GM23248 (cell line): ENCODE data around the gene TNS3. TPM values are rescaled to one million over a fixed set of nuclear protein-coding genes. Genes with fewer than 3 reads are reported as not detected.

Experiments used
- DNase-seq: peaks from one replicate; pipeline ENCODE4 v3.0.0-alpha.2; 2015
- H2AFZ ChIP-seq: fragments of 200-600 bp; sonication (generic); 2 replicates; pipeline ENCODE4 v1.6.1; 2016; ENCODE audit warnings: antibody characterized with exemption
- H3F3A ChIP-seq: fragments of 200-600 bp; sonication (generic); 2 replicates; pipeline ENCODE4 v1.6.1; 2016; ENCODE audit warnings: mild to moderate bottlenecking, antibody characterized with exemption, mixed run types; ENCODE audit not compliant: insufficient read depth
- H3K27ac ChIP-seq: fragments of 200-600 bp; sonication (generic); 2 replicates; pipeline ENCODE4 v1.5.1; 2016; ENCODE audit warnings: mild to moderate bottlenecking
- H3K27me3 ChIP-seq: fragments of 200-600 bp; sonication (generic); replicated peaks from 2 replicates; pipeline ENCODE4 v1.6.1; 2016; ENCODE audit warnings: mild to moderate bottlenecking; ENCODE audit not compliant: insufficient read depth
- H3K36me3 ChIP-seq: fragments of 200-600 bp; sonication (generic); 2 replicates; pipeline ENCODE4 v1.6.1; 2016; ENCODE audit warnings: low read depth, mild to moderate bottlenecking
- H3K4me1 ChIP-seq: fragments of 200-600 bp; sonication (generic); 2 replicates; pipeline ENCODE4 v1.6.1; 2016; ENCODE audit warnings: mild to moderate bottlenecking; ENCODE audit not compliant: insufficient read depth
- H3K4me2 ChIP-seq: fragments of 200-600 bp; sonication (generic); one replicate; pipeline ENCODE4 v1.6.1; 2016; ENCODE audit warnings: mild to moderate bottlenecking; ENCODE audit not compliant: unreplicated experiment
- H3K4me3 ChIP-seq: fragments of 200-600 bp; sonication (generic); 2 replicates; pipeline ENCODE4 v1.5.1; 2016; ENCODE audit warnings: mild to moderate bottlenecking
- H3K79me2 ChIP-seq: fragments of 200-600 bp; sonication (generic); 2 replicates; pipeline ENCODE4 v1.6.1; 2016; ENCODE audit warnings: mild to moderate bottlenecking; ENCODE audit not compliant: insufficient read depth
- H3K9ac ChIP-seq: fragments of 200-600 bp; sonication (generic); 2 replicates; pipeline ENCODE4 v1.6.1; 2016; ENCODE audit warnings: mild to moderate bottlenecking
- H3K9me2 ChIP-seq: fragments of 200-600 bp; sonication (generic); 2 replicates; pipeline ENCODE4 v1.6.1; 2016; ENCODE audit warnings: mixed run types, mild to moderate bottlenecking, moderate library complexity; ENCODE audit not compliant: insufficient read depth
- H3K9me3 ChIP-seq: fragments of 200-600 bp; sonication (generic); one replicate; pipeline ENCODE4 v1.6.1; 2017; ENCODE audit warnings: low read depth
- H4K20me1 ChIP-seq: fragments of 200-600 bp; sonication (generic); 2 replicates; pipeline ENCODE4 v1.6.0; 2016; ENCODE audit not compliant: insufficient read depth
- EZH2 ChIP-seq: fragments of 200-600 bp; sonication (generic); IDR thresholded peaks from 2 replicates; pipeline ENCODE4 v1.6.1; 2018; ENCODE audit warnings: antibody characterized with exemption, mild to moderate bottlenecking; ENCODE audit not compliant: insufficient read depth, poor library complexity, severe bottlenecking
- EZH2phosphoT487 ChIP-seq: fragments of 200-600 bp; sonication (generic); IDR thresholded peaks from 2 replicates; pipeline ENCODE4 v1.6.1; 2018; ENCODE audit warnings: antibody characterized with exemption, moderate library complexity, mild to moderate bottlenecking, low read depth; ENCODE audit not compliant: insufficient read depth
- WGBS, 2 experiments: methylation state at CpG; one replicate each; pipeline ENCODE4 v1.1.6; 2015 to 2017; ENCODE audit warnings: low lambda C conversion rate in 2 of 2, low coverage in 1 of 2; ENCODE audit errors: missing lambda C conversion rate in 2 of 2; 5-methylcytosine and 5-hydroxymethylcytosine counted together
- in situ Hi-C: fragments of 300-500 bp; cut with MboI; formaldehyde crosslinking; loops from 2 replicates; pipeline ENCODE4 v1.15.0; 2020
- polyA plus RNA-seq: library from polyadenylated mRNA; unstranded; fragments of >200 nt; fragmentation: Nextera tagmentation; extraction: Ambion mirVana; gene quantifications from 2 replicates; pipeline ENCODE4 v1.2.1, GENCODE V29; 2016
- total RNA-seq: library from RNA; depleted of rRNA; stranded (reverse); fragments of >200 nt; shearing (Covaris generic); gene quantifications from 2 replicates; pipeline ENCODE4 v1.2.3, GENCODE V29; 2014

The TNS3 gene
- total and polyA plus RNA-seq, 2 experiments from 2014 or later, result 18.6 to 47.0 TPM

GRCh38 chr7:47322731-47323130, 259.2 kb downstream of the TNS3 start:
- Histone ChIP-seq H3F3A (peaks cover 31% of the 10 kb centered on the region), H3K27me3 (no peaks in the 10 kb centered on the region), H3K4me2 (no peak overlapping the region), H3K9me3 (no peaks in the 10 kb centered on the region), H3K79me2 (peaks cover 16% of the 10 kb centered on the region; the same call in 1 of the 2 replicates), H3K36me3 (peaks cover 3% of the 10 kb centered on the region; the same call in 1 of the 2 replicates), H3K4me1 (peaks cover 23% of the 10 kb centered on the region), H2AFZ (no peak overlapping the region), H3K9ac (no peak overlapping the region), H3K9me2 (no peaks in the 10 kb centered on the region), H3K4me3 (no peak overlapping the region), H3K27ac (no peak overlapping the region), H4K20me1 (no peaks in the 10 kb centered on the region)
- in situ Hi-C loops, result no loop called here
- TF ChIP-seq EZH2phosphoT487 (no peak), EZH2 (no peak)
- DNase-seq, result no peak
- WGBS, 2 experiments, result 89 to 95% methylated on average over 9 to 11 of the region's 11 CpGs

DNA sequence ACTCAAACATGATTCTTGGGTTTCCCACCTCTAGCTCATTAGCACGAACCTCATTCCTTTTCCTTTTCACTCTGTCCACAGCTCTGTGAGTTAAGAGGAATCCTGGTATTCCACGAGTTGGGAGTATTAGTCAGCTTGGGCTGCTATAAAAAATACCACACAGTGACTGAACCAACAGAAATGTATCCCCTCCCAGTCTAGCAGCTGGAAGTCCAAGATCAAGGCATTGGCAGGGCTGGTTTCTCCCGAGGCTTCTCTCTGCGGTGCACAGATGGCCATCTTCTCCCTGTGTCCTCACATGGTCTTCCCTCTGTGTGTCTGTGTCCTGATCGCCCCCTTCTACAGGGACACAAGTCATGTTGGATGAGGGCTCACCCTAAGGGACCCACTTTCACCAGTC, 261.6 kb downstream of the TNS3 start:
- DNase-seq, result no peak

GRCh38 chr7:47318395-47319182, 263.3 kb downstream of the TNS3 start:
- Histone ChIP-seq H3K36me3 (peaks cover 3% of the 10 kb centered on the region; the same call in 1 of the 2 replicates), H3K27ac (no peak overlapping the region), H3K4me1 (peaks cover 8% of the 10 kb centered on the region), H3F3A (peaks cover 10% of the 10 kb centered on the region; the same call in 1 of the 2 replicates), H3K79me2 (peaks cover 10% of the 10 kb centered on the region; the same call in 1 of the 2 replicates), H3K9ac (no peak overlapping the region), H3K4me2 (no peak overlapping the region), H3K4me3 (no peak overlapping the region), H4K20me1 (no peaks in the 10 kb centered on the region), H3K9me3 (no peaks in the 10 kb centered on the region), H3K9me2 (no peaks in the 10 kb centered on the region), H2AFZ (no peak overlapping the region), H3K27me3 (no peaks in the 10 kb centered on the region)
- whole genome bisulfite sequencing, 2 experiments, result 92% methylated on average over 9 of the region's 9 CpGs
- DNase-seq, result no peak
- in situ Hi-C loops, result no loop called here
- TF ChIP-seq EZH2phosphoT487 (no peak), EZH2 (no peak)

More for the DNA sequence above, 261.6 kb downstream of the TNS3 start:
- peaks cover 16% of the 10 kb centered on the region for H3F3A ChIP-seq
- H3K4me3 ChIP-seq, result no peak overlapping the region
- H3K9me2 ChIP-seq, result no peaks in the 10 kb centered on the region
- H3K36me3 ChIP-seq, result peaks cover 3% of the 10 kb centered on the region; the same call in 1 of the 2 replicates
- H3K9ac ChIP-seq, result no peak overlapping the region
- no peaks in the 10 kb centered on the region for H3K27me3 ChIP-seq
- H3K4me2 ChIP-seq, result no peak overlapping the region
- TF ChIP-seq EZH2phosphoT487, result no peak
- TF ChIP-seq EZH2, result no peak
- H3K9me3 ChIP-seq, result no peaks in the 10 kb centered on the region
- no peak overlapping the region for H2AFZ ChIP-seq
- no peaks in the 10 kb centered on the region for H4K20me1 ChIP-seq
- in situ Hi-C loops, result no loop called here
- H3K79me2 ChIP-seq, result peaks cover 16% of the 10 kb centered on the region; the same call in 1 of the 2 replicates
- H3K4me1 ChIP-seq, result peaks cover 5% of the 10 kb centered on the region
- H3K27ac ChIP-seq, result no peak overlapping the region
- WGBS, 2 experiments, result 63 to 65% methylated on average over 5 of the region's 5 CpGs

GRCh38 chr7:47317487-47317886, 264.4 kb downstream of the TNS3 start:
- no peaks in the 10 kb centered on the region for H4K20me1 ChIP-seq
- no peak overlapping the region for H2AFZ ChIP-seq
- no peak overlapping the region for H3K4me3 ChIP-seq
- H3K27me3 ChIP-seq, result no peaks in the 10 kb centered on the region
- H3K4me1 ChIP-seq, result peaks cover 8% of the 10 kb centered on the region
- no peak for DNase-seq
- no peak overlapping the region for H3K27ac ChIP-seq
- 76 to 86% methylated on average over 2 of the region's 2 CpGs for WGBS, 2 experiments
- TF ChIP-seq EZH2phosphoT487 (no peak), EZH2 (no peak)
- H3K79me2 ChIP-seq, result no peaks in the 10 kb centered on the region; the same call in 1 of the 2 replicates
- no peaks in the 10 kb centered on the region for H3K9me2 ChIP-seq
- H3F3A ChIP-seq, result peaks cover 10% of the 10 kb centered on the region; the same call in 1 of the 2 replicates
- no peak overlapping the region for H3K4me2 ChIP-seq
- H3K9ac ChIP-seq, result no peak overlapping the region
- H3K9me3 ChIP-seq, result no peaks in the 10 kb centered on the region
- peaks cover 3% of the 10 kb centered on the region; the same call in 1 of the 2 replicates for H3K36me3 ChIP-seq
- in situ Hi-C loops, result no loop called here
